Esophagus (tissue), 2 donors: ENCODE data around the gene CYB561. TPM values are rescaled to one million over a fixed set of nuclear protein-coding genes. Genes with fewer than 3 reads are reported as not detected.
A peak's percentile ranks its signal among the peaks of the same experiment; 100 is the strongest.

Experiments
- H3K27ac ChIP-seq, 2 donors: one replicate each; pipeline ENCODE4 v1.5.1; 2013; ENCODE audit warnings: low read depth in 2 of 2, mild to moderate bottlenecking in 2 of 2, inconsistent platforms in 1 of 2, low read length in 1 of 2, moderate library complexity in 1 of 2
- H3K27me3 ChIP-seq, 2 donors: one replicate each; pipeline ENCODE4 v1.6.1; 2013; ENCODE audit warnings: low read length in 2 of 2, control low read depth in 1 of 2, mild to moderate bottlenecking in 1 of 2; ENCODE audit not compliant: insufficient read depth in 2 of 2, control insufficient read depth in 1 of 2
- H3K36me3 ChIP-seq, 2 donors: one replicate each; pipeline ENCODE4 v1.6.1; 2013; ENCODE audit warnings: low read length in 1 of 2; ENCODE audit not compliant: control insufficient read depth in 2 of 2, insufficient read depth in 2 of 2
- H3K4me1 ChIP-seq, 2 donors: one replicate each; pipeline ENCODE4 v1.6.1; 2013; ENCODE audit warnings: low read length in 1 of 2; ENCODE audit not compliant: control insufficient read depth in 2 of 2, insufficient read depth in 2 of 2
- H3K4me3 ChIP-seq, 2 donors: one replicate each; pipeline ENCODE4 v1.5.1; 2013; ENCODE audit warnings: low read length in 2 of 2, mild to moderate bottlenecking in 2 of 2, low read depth in 1 of 2, moderate library complexity in 1 of 2
- H3K9me3 ChIP-seq, 2 donors: one replicate each; pipeline ENCODE4 v1.6.1; 2013; ENCODE audit warnings: mild to moderate bottlenecking in 2 of 2, low read depth in 1 of 2, low read length in 1 of 2, moderate library complexity in 1 of 2; ENCODE audit not compliant: control insufficient read depth in 2 of 2, insufficient read depth in 1 of 2
- WGBS, 2 donors: extraction: QIAGEN DNeasy Blood & Tissue Kit; methylation state at CpG; one replicate each; pipeline ENCODE4 v1.1.7; 2013; 5-methylcytosine and 5-hydroxymethylcytosine counted together
- polyA plus RNA-seq, 2 donors: library from polyadenylated mRNA; stranded (reverse); fragments of 200-250 nt; gene quantifications; one replicate each; pipeline ENCODE4 v1.2.3, GENCODE V29; 2013
- donor health status: healthy with polysubstance abuse.
- donor health status: Bipolar disorder and iron deficiency.

The CYB561 gene
- polyA plus RNA-seq: 10 to 100 TPM; 35.0 to 45.6 TPM

GRCh38 chr17:63445954-63446752 lies at the start of gene CYB561:
Gene CYB561, minus strand, starts transcription at chr17:63446306. Its CDS starts 8,759 bp downstream, at chr17:63437547.
- H3K4me3 ChIP-seq: peak within 1 kb of the TSS; percentile 67 to 75
- H3K27me3 ChIP-seq: no peaks in the 10 kb centered on the region
- WGBS, 2 donors: 1% methylated on average over 67 to 99 of the region's 99 CpGs
- H3K27ac ChIP-seq: peak within 1 kb of the TSS; percentile 91 to 92
- H3K4me1 ChIP-seq: peaks cover 0 to 10% of the 10 kb centered on the region in 2 donors
- H3K9me3 ChIP-seq: no peaks in the 10 kb centered on the region
- peaks cover 0 to 3% of the 10 kb centered on the region in 2 donors for H3K36me3 ChIP-seq

- WGBS, 2 donors: 66 to 80% methylated on average over 6 of the region's 6 CpGs
- H3K27me3 ChIP-seq: no peaks in the 10 kb centered on the region
- H3K4me1 ChIP-seq: no peaks in the 10 kb centered on the region
- H3K27ac ChIP-seq: no peak overlapping the region
- H3K4me3 ChIP-seq: no peak overlapping the region
- no peaks in the 10 kb centered on the region for H3K36me3 ChIP-seq
- no peaks in the 10 kb centered on the region for H3K9me3 ChIP-seq
These were observed 49.4 kb upstream of the CYB561 start for GRCh38 chr17:63495491-63495890.

DNA sequence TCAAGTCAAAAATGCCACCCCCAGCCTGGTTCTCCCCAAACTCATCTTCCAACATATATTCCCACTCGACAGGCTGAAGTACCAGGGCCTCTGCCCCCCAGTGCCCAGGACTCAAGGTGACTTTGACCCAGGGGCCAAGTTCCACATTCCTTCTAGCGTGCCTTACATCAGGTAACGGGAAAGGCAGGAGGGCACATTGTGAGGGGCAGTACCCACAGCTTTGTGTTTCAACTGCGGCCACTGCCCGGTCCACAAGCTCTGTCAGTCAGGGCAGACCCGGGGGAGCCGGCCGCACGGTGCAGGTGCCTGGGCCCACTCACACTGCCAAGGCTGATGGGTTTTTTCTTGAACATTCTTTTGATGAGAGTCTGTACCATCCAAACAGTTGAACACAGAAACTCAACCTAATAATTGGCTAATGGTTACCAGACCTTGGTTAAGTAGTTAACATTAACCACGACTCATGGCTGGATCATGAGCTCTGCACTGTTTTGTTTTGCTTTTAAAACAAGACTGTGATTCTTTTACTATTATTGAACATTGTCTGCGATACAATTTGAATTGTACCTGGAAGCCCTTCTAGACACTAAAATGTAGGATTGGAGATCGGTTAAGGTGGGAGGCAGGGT lies 48.3 kb upstream of the CYB561 start:
- WGBS, 2 donors: 90 to 92% methylated on average over 12 of the region's 12 CpGs
- Histone ChIP-seq H3K36me3 (no peaks in the 10 kb centered on the region), H3K27me3 (no peaks in the 10 kb centered on the region), H3K9me3 (no peaks in the 10 kb centered on the region), H3K4me3 (no peak overlapping the region), H3K4me1 (no peaks in the 10 kb centered on the region), H3K27ac (no peak overlapping the region)

DNA sequence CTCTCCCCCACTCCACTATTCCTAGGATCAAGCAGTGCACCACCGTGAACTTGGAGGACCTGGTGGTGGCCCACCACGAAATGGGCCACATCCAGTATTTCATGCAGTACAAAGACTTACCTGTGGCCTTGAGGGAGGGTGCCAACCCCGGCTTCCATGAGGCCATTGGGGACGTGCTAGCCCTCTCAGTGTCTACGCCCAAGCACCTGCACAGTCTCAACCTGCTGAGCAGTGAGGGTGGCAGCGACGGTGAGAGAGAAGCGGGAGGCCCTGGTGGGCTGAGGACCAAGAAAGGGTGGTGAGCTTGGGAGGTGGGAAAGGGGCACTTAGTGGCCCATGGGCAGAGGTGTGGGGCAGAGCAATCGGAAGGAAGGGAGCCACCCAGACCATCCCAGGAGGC lies 47.3 kb upstream of the CYB561 start:
- no peak overlapping the region for H3K27ac ChIP-seq
- WGBS, 2 donors: 88 to 91% methylated on average over 9 of the region's 9 CpGs

DNA sequence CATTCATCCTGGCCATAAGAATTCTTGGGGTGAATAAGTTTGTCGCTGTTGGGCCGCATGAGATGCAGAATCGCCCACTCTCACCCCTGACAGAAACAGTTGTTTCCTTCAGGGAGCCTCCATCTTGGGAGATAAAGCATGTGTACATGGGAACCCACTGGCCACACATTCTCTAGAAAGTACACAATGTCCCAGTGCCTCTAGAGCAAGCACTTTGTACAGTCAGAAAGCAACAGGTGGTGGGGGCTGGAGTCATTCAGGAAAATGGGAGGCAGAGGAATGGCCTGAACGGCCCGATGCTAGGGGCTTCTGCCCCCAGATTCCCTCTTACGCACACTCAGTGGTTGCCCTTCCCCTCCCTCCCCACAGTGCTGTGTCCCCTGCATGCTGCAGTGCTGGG lies 46.8 kb upstream of the CYB561 start:
- no peaks in the 10 kb centered on the region for H3K4me1 ChIP-seq
- WGBS, 2 donors: 89 to 96% methylated on average over 6 of the region's 6 CpGs
- H3K27me3 ChIP-seq: no peaks in the 10 kb centered on the region
- no peaks in the 10 kb centered on the region for H3K36me3 ChIP-seq
- no peak overlapping the region for H3K27ac ChIP-seq
- no peaks in the 10 kb centered on the region for H3K9me3 ChIP-seq
- no peak overlapping the region for H3K4me3 ChIP-seq

More for the DNA sequence above, 47.3 kb upstream of the CYB561 start:
- Histone ChIP-seq H3K27me3 (no peaks in the 10 kb centered on the region), H3K4me3 (no peak overlapping the region), H3K9me3 (no peaks in the 10 kb centered on the region), H3K36me3 (no peaks in the 10 kb centered on the region), H3K4me1 (no peaks in the 10 kb centered on the region)

DNA sequence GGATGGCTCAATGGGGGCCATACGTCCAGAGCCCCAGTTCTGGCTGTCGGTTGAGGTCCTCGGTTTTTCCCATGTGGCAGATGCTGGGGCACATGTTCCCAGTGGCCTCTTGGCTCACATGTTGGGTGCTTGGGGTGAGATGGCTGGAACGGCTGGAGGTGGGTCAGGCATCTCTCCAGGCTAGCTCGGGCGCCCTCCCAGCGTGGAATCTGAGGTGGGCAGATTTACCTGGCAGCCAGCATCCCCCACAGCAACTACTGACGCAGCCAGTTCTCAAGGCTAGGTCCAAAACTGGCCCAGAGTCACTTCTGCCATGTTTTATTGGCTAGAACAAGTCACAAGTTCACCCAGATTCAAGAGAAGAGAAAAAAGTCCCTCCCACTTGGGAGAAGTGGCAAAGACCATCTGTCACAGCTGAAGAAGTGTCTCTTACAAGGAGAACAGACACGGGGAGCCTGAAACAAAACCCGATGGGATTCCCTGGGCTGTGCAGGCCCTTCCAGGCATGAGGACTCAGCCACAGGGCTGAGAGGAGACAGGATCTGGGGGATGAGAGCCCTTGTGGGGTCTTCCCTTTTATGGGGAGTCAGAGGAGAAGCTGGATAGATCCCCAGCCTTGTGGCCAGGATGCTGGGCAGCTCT lies 46.0 kb upstream of the CYB561 start:
- H3K9me3 ChIP-seq: no peaks in the 10 kb centered on the region

GRCh38 chr17:63491413-63491812 lies 45.3 kb upstream of the CYB561 start:
- H3K4me3 ChIP-seq: no peak overlapping the region
- H3K4me1 ChIP-seq: no peaks in the 10 kb centered on the region
- H3K27me3 ChIP-seq: no peaks in the 10 kb centered on the region
- no peak overlapping the region for H3K27ac ChIP-seq
- 83 to 88% methylated on average over 8 of the region's 8 CpGs for WGBS, 2 donors
- no peaks in the 10 kb centered on the region for H3K9me3 ChIP-seq
- no peaks in the 10 kb centered on the region for H3K36me3 ChIP-seq

More for the DNA sequence above, 46.0 kb upstream of the CYB561 start:
- Histone ChIP-seq H3K27me3 (no peaks in the 10 kb centered on the region), H3K4me3 (no peak overlapping the region), H3K4me1 (no peaks in the 10 kb centered on the region), H3K27ac (no peak overlapping the region), H3K36me3 (no peaks in the 10 kb centered on the region)
- 79 to 80% methylated on average over 10 of the region's 10 CpGs for WGBS, 2 donors

GRCh38 chr17:63490858-63491400 lies 44.8 kb upstream of the CYB561 start:
- Histone ChIP-seq H3K4me1 (no peaks in the 10 kb centered on the region), H3K36me3 (no peaks in the 10 kb centered on the region), H3K27ac (no peak overlapping the region), H3K9me3 (no peaks in the 10 kb centered on the region), H3K27me3 (no peaks in the 10 kb centered on the region), H3K4me3 (no peak overlapping the region)
- 84 to 89% methylated on average over 22 of the region's 22 CpGs for WGBS, 2 donors

GRCh38 chr17:63490329-63490728 lies 44.2 kb upstream of the CYB561 start:
- Histone ChIP-seq H3K4me3 (no peak overlapping the region), H3K4me1 (no peaks in the 10 kb centered on the region), H3K27ac (no peak overlapping the region), H3K9me3 (no peaks in the 10 kb centered on the region), H3K36me3 (no peaks in the 10 kb centered on the region), H3K27me3 (no peaks in the 10 kb centered on the region)
- WGBS, 2 donors: 55% methylated on average over 10 of the region's 10 CpGs
